Astrocyte (in vitro differentiated cells and primary cell): ENCODE measurements around the gene MAPK8IP2. TPM values are rescaled to one million over a fixed set of nuclear protein-coding genes. Genes with fewer than 3 reads are reported as not detected.

ENCODE experiments used
- DNase-seq: peaks from one replicate; pipeline ENCODE4 v3.0.0-alpha.2; 2010; ENCODE audit warnings: low read depth
- FAIRE-seq: peaks from 2 replicates; lab custom pipeline; 2011; peaks lifted over from hg19 to GRCh38; lab: Jason Lieb, UNC
- H2AFZ ChIP-seq: 2 replicates; pipeline ENCODE4 v1.6.0; 2012; ENCODE audit warnings: low read depth, low read length, inconsistent platforms
- H3K27ac ChIP-seq: 2 replicates; pipeline ENCODE4 v1.5.1; 2011; ENCODE audit warnings: low read depth, low read length, inconsistent platforms
- H3K27me3 ChIP-seq: 2 replicates; pipeline ENCODE4 v1.6.0; 2011; ENCODE audit warnings: low read length, inconsistent platforms; ENCODE audit not compliant: insufficient read depth
- H3K36me3 ChIP-seq: 2 replicates; pipeline ENCODE4 v1.5.1; 2011; ENCODE audit warnings: low read length, inconsistent platforms; ENCODE audit not compliant: insufficient read depth
- H3K4me1 ChIP-seq: 2 replicates; pipeline ENCODE4 v1.5.1; 2011; ENCODE audit warnings: low read length, inconsistent platforms; ENCODE audit not compliant: insufficient read depth
- H3K4me2 ChIP-seq: 2 replicates; pipeline ENCODE4 v1.6.0; 2012; ENCODE audit warnings: low read length, inconsistent platforms
- H3K4me3 ChIP-seq: 2 replicates; pipeline ENCODE4 v1.5.1; 2011; ENCODE audit warnings: low read depth, mild to moderate bottlenecking, low read length, inconsistent platforms; ENCODE audit not compliant: insufficient read depth
- H3K79me2 ChIP-seq: 2 replicates; pipeline ENCODE4 v1.6.0; 2012; ENCODE audit warnings: mild to moderate bottlenecking, low read length, inconsistent platforms; ENCODE audit not compliant: insufficient read depth
- H3K9ac ChIP-seq: 2 replicates; pipeline ENCODE4 v1.6.0; 2012; ENCODE audit warnings: mild to moderate bottlenecking, low read length, inconsistent platforms
- H3K9me3 ChIP-seq: 2 replicates; pipeline ENCODE4 v1.5.1; 2012; ENCODE audit warnings: low read depth, mild to moderate bottlenecking, low read length, inconsistent platforms; ENCODE audit not compliant: insufficient read depth
- H4K20me1 ChIP-seq: 2 replicates; pipeline ENCODE4 v1.6.0; 2012; ENCODE audit warnings: low read length, inconsistent platforms; ENCODE audit not compliant: insufficient read depth
- H3K27ac Mint-ChIP-seq: one replicate; pipeline ENCODE4 v1.8.0; 2021; ENCODE audit warnings: mild to moderate bottlenecking, mixed read lengths; ENCODE audit not compliant: unreplicated experiment
- H3K27me3 Mint-ChIP-seq: one replicate; pipeline ENCODE4 v1.8.0; 2021; ENCODE audit warnings: low read depth, mixed read lengths; ENCODE audit not compliant: unreplicated experiment
- H3K36me3 Mint-ChIP-seq: one replicate; pipeline ENCODE4 v1.8.0; 2021; ENCODE audit warnings: low read depth, mixed read lengths; ENCODE audit not compliant: unreplicated experiment
- H3K4me1 Mint-ChIP-seq: one replicate; pipeline ENCODE4 v1.8.0; 2021; ENCODE audit warnings: low read depth, mixed read lengths; ENCODE audit not compliant: unreplicated experiment
- H3K4me3 Mint-ChIP-seq: one replicate; pipeline ENCODE4 v1.8.0; 2021; ENCODE audit warnings: mild to moderate bottlenecking, moderate library complexity, mixed read lengths; ENCODE audit not compliant: unreplicated experiment
- H3K9me3 Mint-ChIP-seq: one replicate; pipeline ENCODE4 v1.8.0; 2021; ENCODE audit warnings: mild to moderate bottlenecking, mixed read lengths; ENCODE audit not compliant: unreplicated experiment
- CTCF ChIP-seq: IDR thresholded peaks from 2 replicates; pipeline ENCODE4 v1.5.1; 2011; ENCODE audit warnings: low read depth, mild to moderate bottlenecking, inconsistent platforms, low read length, moderate library complexity; ENCODE audit not compliant: insufficient read depth
- EZH2 ChIP-seq: IDR thresholded peaks from 2 replicates; pipeline ENCODE4 v1.6.1; 2012; ENCODE audit warnings: mild to moderate bottlenecking, low read length, inconsistent platforms; ENCODE audit not compliant: insufficient read depth
- total RNA-seq: library from RNA; stranded (reverse); gene quantifications from 2 replicates; pipeline ENCODE4 v1.2.1, GENCODE V29; 2021

MAPK8IP2 gene
- total RNA-seq, 1 donor from 2014 or later: 4.7 TPM

GRCh38 chr22:50599816-50600455 lies 657 bp upstream of the MAPK8IP2 start:
- peaks cover 24% of the 10 kb centered on the region for H3K36me3 Mint-ChIP-seq
- peaks cover 2% of the 10 kb centered on the region for H3K9me3 Mint-ChIP-seq
- Histone ChIP-seq H3K79me2 (no peaks in the 10 kb centered on the region), H3K36me3 (no peaks in the 10 kb centered on the region), H3K9me3 (no peaks in the 10 kb centered on the region), H3K9ac (no peak overlapping the region), H3K4me1 (no peaks in the 10 kb centered on the region), H2AFZ (no peak overlapping the region), H3K4me3 (no peak overlapping the region), H3K27me3 (peaks cover 18% of the 10 kb centered on the region), H4K20me1 (no peaks in the 10 kb centered on the region), H3K4me2 (peak overlapping the region; percentile 57), H3K27ac (no peak overlapping the region)
- H3K4me1 Mint-ChIP-seq: peaks cover 10% of the 10 kb centered on the region
- no peak for FAIRE-seq
- no peak for DNase-seq
- H3K27me3 Mint-ChIP-seq: peaks cover 45% of the 10 kb centered on the region
- peak overlapping the region; percentile 83 for H3K4me3 Mint-ChIP-seq
- H3K27ac Mint-ChIP-seq: no peak overlapping the region
- TF ChIP-seq CTCF (no peak), EZH2 (no peak)

GRCh38 chr22:50600967-50601668 lies 525 bp downstream of the MAPK8IP2 start:
- Histone ChIP-seq H3K27ac (no peak overlapping the region), H2AFZ (peak overlapping the region; percentile 18), H3K27me3 (peaks cover 18% of the 10 kb centered on the region), H4K20me1 (no peaks in the 10 kb centered on the region), H3K36me3 (no peaks in the 10 kb centered on the region), H3K9ac (no peak overlapping the region), H3K4me2 (peak overlapping the region; percentile 58), H3K4me1 (no peaks in the 10 kb centered on the region), H3K4me3 (no peak overlapping the region), H3K79me2 (no peaks in the 10 kb centered on the region), H3K9me3 (no peaks in the 10 kb centered on the region)
- peak overlapping the region; percentile 75 for H3K4me3 Mint-ChIP-seq
- H3K9me3 Mint-ChIP-seq: peaks cover 2% of the 10 kb centered on the region
- H3K27ac Mint-ChIP-seq: no peak overlapping the region
- peaks cover 48% of the 10 kb centered on the region for H3K27me3 Mint-ChIP-seq
- peaks cover 8% of the 10 kb centered on the region for H3K4me1 Mint-ChIP-seq
- DNase-seq (no peak), FAIRE-seq (no peak)
- H3K36me3 Mint-ChIP-seq: peaks cover 20% of the 10 kb centered on the region
- TF ChIP-seq EZH2: peak; percentile 47
- no peak for TF ChIP-seq CTCF
